ENCODE data around the gene JAZF1. TPM values are rescaled to one million over a fixed set of nuclear protein-coding genes. Genes with fewer than 3 reads are reported as not detected.

JAZF1 gene
- total RNA-seq, 1 experiment from 2014 or later: 14.2 TPM

DNA sequence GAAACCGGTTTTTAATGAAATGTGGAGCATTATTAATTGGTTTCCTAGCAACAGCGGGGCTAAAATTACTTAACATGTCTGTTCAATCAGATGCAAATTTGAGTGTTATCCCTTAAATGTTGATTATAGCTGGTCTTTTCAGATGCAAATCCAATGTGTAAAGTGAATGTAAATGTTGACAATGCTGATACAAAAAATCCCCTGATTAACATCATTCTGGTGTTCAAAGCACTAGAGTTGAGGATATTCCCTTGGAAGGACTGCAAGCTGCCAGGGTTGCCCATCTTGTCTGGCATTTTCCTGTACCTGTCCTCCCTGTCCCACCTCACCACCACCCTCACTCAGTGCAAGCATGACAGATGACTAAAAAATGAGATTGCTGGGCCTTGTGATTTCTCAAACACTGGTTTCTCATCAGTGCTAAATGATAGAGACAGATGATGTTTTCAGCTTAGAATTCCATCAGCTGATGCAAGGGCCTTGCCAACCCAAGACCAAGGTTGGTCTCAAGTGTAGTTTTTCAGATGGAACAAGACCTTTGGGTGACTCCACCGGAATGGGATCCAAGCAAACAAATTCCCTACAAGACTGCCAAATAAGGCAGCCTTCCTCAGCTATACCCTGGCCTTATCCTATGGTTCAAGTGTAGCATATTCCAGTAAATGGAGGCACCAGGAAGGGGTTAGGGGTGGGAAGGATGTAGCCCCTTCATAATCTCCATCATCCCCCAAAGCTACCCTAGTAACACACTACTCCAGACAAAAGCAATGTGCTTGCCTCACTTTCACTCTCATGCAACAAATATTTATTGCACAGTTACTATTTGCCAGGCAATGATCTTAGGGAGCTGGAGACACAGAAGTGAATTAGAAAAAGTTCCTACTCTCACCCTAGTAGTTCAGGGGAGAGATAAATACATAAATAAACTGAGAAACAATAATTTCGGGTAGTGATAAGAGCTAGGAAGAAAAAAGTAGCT, 54.9 kb downstream of the JAZF1 start:
- no peaks in the 10 kb centered on the region for H3K9me3 Mint-ChIP-seq (ENCODE audit: unreplicated experiment)
- DNase-seq (ENCODE audit: unreplicated experiment): no peak
- no peaks in the 10 kb centered on the region for H3K36me3 Mint-ChIP-seq (ENCODE audit: insufficient read depth, unreplicated experiment)
- TF ChIP-seq, protein P1, sequence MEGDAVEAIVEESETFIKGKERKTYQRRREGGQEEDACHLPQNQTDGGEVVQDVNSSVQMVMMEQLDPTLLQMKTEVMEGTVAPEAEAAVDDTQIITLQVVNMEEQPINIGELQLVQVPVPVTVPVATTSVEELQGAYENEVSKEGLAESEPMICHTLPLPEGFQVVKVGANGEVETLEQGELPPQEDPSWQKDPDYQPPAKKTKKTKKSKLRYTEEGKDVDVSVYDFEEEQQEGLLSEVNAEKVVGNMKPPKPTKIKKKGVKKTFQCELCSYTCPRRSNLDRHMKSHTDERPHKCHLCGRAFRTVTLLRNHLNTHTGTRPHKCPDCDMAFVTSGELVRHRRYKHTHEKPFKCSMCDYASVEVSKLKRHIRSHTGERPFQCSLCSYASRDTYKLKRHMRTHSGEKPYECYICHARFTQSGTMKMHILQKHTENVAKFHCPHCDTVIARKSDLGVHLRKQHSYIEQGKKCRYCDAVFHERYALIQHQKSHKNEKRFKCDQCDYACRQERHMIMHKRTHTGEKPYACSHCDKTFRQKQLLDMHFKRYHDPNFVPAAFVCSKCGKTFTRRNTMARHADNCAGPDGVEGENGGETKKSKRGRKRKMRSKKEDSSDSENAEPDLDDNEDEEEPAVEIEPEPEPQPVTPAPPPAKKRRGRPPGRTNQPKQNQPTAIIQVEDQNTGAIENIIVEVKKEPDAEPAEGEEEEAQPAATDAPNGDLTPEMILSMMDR (IDR thresholded peaks at IDR 0.05; ENCODE audit: unreplicated experiment): no peak
- H3K27me3 Mint-ChIP-seq (ENCODE audit: insufficient read depth, unreplicated experiment): no peaks in the 10 kb centered on the region
- POLR2A ChIA-PET: interaction anchor here (0.6 to 1.3 kb wide), 4 partner anchors 29 to 107 kb away, joined by 3 to 4 read pairs (median 3); no protein-coding TSS in a partner anchor
- H3K4me3 Mint-ChIP-seq (ENCODE audit: unreplicated experiment): no peak overlapping the region
- CTCF ChIA-PET: interaction anchor here (0.6 to 1.8 kb wide), 6 partner anchors 28 to 205 kb away, joined by 3 to 6 read pairs (median 4); no protein-coding TSS in a partner anchor
- BruUV-seq (replicated peaks): no TSS peak
- intact Hi-C loops (cut with micrococcal nuclease): no loop called here
- peaks cover 17% of the 10 kb centered on the region for H3K4me1 Mint-ChIP-seq (ENCODE audit: insufficient read depth, unreplicated experiment)
- no peak overlapping the region for H3K27ac Mint-ChIP-seq (ENCODE audit: low read depth, unreplicated experiment)

DNA sequence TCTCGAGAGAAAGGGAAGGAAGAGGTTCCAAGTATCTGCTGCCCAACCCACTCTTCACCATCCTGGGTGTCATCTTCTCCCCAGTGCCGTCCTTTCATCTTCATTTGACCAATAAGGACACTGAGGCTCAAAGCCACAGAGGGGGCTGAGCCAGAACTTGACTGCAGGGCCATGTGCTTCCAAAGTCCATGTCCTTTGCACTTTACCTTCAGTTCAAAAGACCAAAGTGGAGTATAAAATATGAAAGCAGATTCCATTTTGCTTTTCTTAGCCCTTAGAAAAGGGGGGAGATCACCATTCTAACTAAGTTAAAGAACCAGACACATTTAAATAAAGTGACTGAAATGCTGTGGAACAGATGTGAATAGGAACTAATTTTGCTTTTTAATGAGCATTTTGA, 56.2 kb downstream of the JAZF1 start:
- no peaks in the 10 kb centered on the region for H3K9me3 Mint-ChIP-seq (ENCODE audit: unreplicated experiment)

DNA sequence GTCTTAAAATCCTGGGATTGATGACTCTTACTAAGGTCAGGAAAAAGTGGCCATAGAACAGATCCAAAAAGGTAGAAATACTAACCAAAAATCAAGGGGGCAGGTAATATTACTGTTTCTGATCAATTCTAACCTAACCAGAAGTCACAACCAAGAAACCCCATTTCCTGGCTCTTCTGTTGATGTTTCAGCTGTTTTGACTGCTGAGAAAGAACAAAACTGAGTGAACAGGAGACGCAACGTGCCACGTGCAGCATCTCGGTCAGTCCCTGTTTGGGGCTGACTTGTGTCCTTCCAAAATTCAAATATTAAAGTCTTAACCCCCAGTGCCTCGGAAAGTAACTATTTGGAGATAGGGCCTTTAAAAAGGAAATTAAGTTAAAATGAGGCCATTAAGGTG, 56.8 kb downstream of the JAZF1 start:
- H3K9me3 Mint-ChIP-seq (ENCODE audit: unreplicated experiment): no peaks in the 10 kb centered on the region
- POLR2A ChIA-PET: no interaction called here
- BruUV-seq (replicated peaks): no TSS peak
- H3K4me1 Mint-ChIP-seq (ENCODE audit: insufficient read depth, unreplicated experiment): peaks cover 11% of the 10 kb centered on the region
- no peak overlapping the region for H3K4me3 Mint-ChIP-seq (ENCODE audit: unreplicated experiment)
- no peaks in the 10 kb centered on the region for H3K36me3 Mint-ChIP-seq (ENCODE audit: insufficient read depth, unreplicated experiment)
- DNase-seq (ENCODE audit: unreplicated experiment): no peak
- intact Hi-C loops (cut with micrococcal nuclease): no loop called here
- TF ChIP-seq, protein P1 (IDR thresholded peaks at IDR 0.05; ENCODE audit: unreplicated experiment): no peak
- CTCF ChIA-PET: interaction anchor here (0.7 kb wide), 1 partner anchor 9 kb away, joined by 3 read pairs; no protein-coding TSS in a partner anchor
- no peak overlapping the region for H3K27ac Mint-ChIP-seq (ENCODE audit: low read depth, unreplicated experiment)
- H3K27me3 Mint-ChIP-seq (ENCODE audit: insufficient read depth, unreplicated experiment): no peaks in the 10 kb centered on the region

More for the DNA sequence above, 56.2 kb downstream of the JAZF1 start:
- Mint-ChIP-seq H3K36me3 (ENCODE audit: insufficient read depth, unreplicated experiment) (no peaks in the 10 kb centered on the region), H3K4me1 (ENCODE audit: insufficient read depth, unreplicated experiment) (peaks cover 17% of the 10 kb centered on the region), H3K27me3 (ENCODE audit: insufficient read depth, unreplicated experiment) (no peaks in the 10 kb centered on the region), H3K27ac (ENCODE audit: low read depth, unreplicated experiment) (no peak overlapping the region), H3K4me3 (ENCODE audit: unreplicated experiment) (no peak overlapping the region)
- no peak for DNase-seq (ENCODE audit: unreplicated experiment)
- TF ChIP-seq, protein P1 (IDR thresholded peaks at IDR 0.05; ENCODE audit: unreplicated experiment): no peak
- ChIA-PET POLR2A (interaction anchor here (0.6 to 1.3 kb wide), 2 partner anchors 27 to 129 kb away, joined by 3 to 4 read pairs; no protein-coding TSS in a partner anchor), CTCF (interaction anchor here (1.0 to 1.8 kb wide), 2 partner anchors 31 to 105 kb away, joined by 5 to 6 read pairs; no protein-coding TSS in a partner anchor)
- intact Hi-C loops (cut with micrococcal nuclease): no loop called here
- no TSS peak for BruUV-seq (replicated peaks)

DNA sequence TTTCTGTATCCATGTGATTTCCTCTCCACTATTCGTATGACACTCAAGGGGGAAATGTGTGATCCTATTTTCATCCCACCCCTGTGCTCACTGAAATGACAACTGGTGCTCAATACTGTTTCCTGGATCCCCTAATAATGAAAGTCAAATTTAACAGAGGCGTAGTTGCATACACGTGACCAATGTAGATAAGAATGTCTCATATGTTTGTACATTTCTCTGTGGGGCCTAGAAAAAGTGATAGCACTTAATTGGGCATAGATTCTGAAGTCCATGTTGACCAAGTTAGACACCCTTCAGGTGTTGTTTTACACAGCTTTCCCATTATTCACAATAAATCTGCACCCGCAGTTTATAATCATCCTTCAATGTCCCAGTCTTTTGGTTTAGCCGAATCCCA, 59.1 kb downstream of the JAZF1 start:
- Mint-ChIP-seq H3K36me3 (ENCODE audit: insufficient read depth, unreplicated experiment) (no peaks in the 10 kb centered on the region), H3K9me3 (ENCODE audit: unreplicated experiment) (no peaks in the 10 kb centered on the region), H3K27me3 (ENCODE audit: insufficient read depth, unreplicated experiment) (no peaks in the 10 kb centered on the region), H3K4me3 (ENCODE audit: unreplicated experiment) (no peak overlapping the region), H3K4me1 (ENCODE audit: insufficient read depth, unreplicated experiment) (peaks cover 6% of the 10 kb centered on the region), H3K27ac (ENCODE audit: low read depth, unreplicated experiment) (no peak overlapping the region)
- TF ChIP-seq, protein P1 (IDR thresholded peaks at IDR 0.05; ENCODE audit: unreplicated experiment): no peak
- intact Hi-C loops (cut with micrococcal nuclease): no loop called here
- no peak for DNase-seq (ENCODE audit: unreplicated experiment)
- ChIA-PET CTCF (interaction anchor here (0.5 to 1.4 kb wide), 2 partner anchors 9 to 509 kb away, joined by 3 read pairs; no protein-coding TSS in a partner anchor), POLR2A (interaction anchor here (1.7 kb wide), 1 partner anchor 11 kb away, joined by 4 read pairs; no protein-coding TSS in a partner anchor)
- no TSS peak for BruUV-seq (replicated peaks)

All from MCF 10A (cell line).